ENCODE measurements around the gene SLC5A11. TPM values are rescaled to one million over a fixed set of nuclear protein-coding genes. Genes with fewer than 3 reads are reported as not detected.

The SLC5A11 gene
- total RNA-seq, 2 experiments from 2014 or later = not detected

GRCh38 chr16:24822542-24822941 lies 23.2 kb upstream of the SLC5A11 start:
- ATAC-seq = no peak

DNA sequence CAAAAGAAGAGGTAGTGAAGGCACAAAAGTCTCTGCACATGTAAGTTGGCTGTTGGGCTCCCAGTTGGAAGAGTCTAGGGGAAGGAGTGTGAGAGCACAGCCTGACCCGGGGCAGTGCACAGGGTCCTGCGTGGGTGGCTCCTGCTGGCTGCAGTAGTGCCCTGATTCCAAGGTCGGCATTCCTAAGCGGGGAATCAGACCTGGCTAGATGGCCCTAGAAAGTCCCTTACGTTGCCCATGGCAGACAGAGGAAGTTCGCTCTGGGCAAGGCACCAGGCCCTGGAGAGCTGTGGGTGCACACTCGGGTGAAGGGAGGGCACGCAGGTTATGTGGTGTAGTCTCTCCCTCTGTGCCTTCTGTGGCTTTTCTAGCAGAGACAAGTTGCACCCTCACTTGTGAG lies 22.8 kb upstream of the SLC5A11 start:
- peaks cover 19% of the 10 kb centered on the region for H3K4me1 Mint-ChIP-seq
- H3K4me3 Mint-ChIP-seq = no peak overlapping the region
- DNase-seq = no peak
- ATAC-seq = no peak
- CTCF ChIA-PET = no interaction called here
- H3K9me3 Mint-ChIP-seq (ENCODE audit: low read depth) = no peaks in the 10 kb centered on the region
- no peaks in the 10 kb centered on the region for H3K27me3 Mint-ChIP-seq
- no peak overlapping the region for H3K27ac Mint-ChIP-seq
- H3K36me3 Mint-ChIP-seq = peaks cover 32% of the 10 kb centered on the region

More at GRCh38 chr16:24822542-24822941, 23.2 kb upstream of the SLC5A11 start:
- Mint-ChIP-seq H3K9me3 (ENCODE audit: low read depth) (no peaks in the 10 kb centered on the region), H3K27ac (no peak overlapping the region), H3K4me3 (no peak overlapping the region), H3K36me3 (peaks cover 35% of the 10 kb centered on the region), H3K4me1 (peaks cover 19% of the 10 kb centered on the region), H3K27me3 (no peaks in the 10 kb centered on the region)
- CTCF ChIA-PET = no interaction called here
- DNase-seq = no peak

DNA sequence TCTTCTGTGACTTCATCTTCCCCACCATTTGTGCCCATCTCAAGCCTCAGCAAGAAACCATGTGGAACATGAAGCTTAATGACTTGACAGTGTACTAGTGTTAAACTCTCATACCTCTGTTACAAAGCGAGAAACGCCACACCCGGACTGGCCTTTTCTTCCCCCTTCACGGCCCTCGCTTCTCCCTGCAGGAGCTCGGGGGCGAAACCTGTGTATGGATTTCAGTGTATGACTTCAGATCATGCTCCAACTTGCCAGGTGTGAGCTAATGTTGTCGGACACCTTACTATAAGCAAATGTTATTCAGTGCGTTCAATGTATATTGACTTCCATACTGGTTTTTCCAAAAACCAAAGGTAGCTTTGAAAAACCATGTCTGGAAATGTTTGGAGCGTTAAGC lies 20.1 kb upstream of the SLC5A11 start:
- ATAC-seq (no peak), DNase-seq (no peak)
- Mint-ChIP-seq H3K4me3 (no peak overlapping the region), H3K4me1 (peaks cover 15% of the 10 kb centered on the region), H3K9me3 (ENCODE audit: low read depth) (no peaks in the 10 kb centered on the region), H3K27ac (no peak overlapping the region), H3K27me3 (no peaks in the 10 kb centered on the region), H3K36me3 (peaks cover 20% of the 10 kb centered on the region)
- CTCF ChIA-PET = interaction anchor here (1.0 kb wide), 1 partner anchor 308 kb away, joined by 3 read pairs; no protein-coding TSS in a partner anchor

DNA sequence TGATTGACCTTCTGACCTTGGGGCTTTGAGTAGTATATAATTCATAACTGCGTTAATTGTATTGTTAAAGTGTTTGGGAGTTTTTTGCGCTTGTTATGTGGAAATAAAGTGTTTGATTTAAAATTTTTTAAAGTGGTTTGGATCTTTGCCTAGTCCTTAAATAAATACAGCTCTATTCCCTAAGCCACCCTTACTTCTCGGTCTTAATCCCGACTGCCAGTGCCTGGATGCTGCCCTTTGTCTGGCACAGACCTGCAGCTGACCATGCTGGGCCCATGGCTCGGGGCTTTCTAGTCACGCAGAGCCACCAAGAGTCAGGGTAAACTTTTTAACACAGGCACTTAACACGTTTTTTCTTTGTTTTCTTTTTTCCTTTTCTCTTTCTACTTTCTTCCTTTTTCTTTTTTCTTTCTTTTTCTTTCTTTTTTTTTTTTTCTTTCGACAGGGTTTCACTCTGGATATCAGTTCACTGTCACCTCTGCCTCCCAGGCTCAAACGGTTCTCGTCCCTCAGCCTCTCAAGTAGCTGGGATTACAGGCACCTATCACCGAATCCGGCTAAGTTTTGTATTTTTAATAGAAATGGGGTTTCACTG lies 19.6 kb upstream of the SLC5A11 start:
- ATAC-seq = no peak
- Mint-ChIP-seq H3K4me1 (peaks cover 12% of the 10 kb centered on the region), H3K27ac (no peak overlapping the region), H3K36me3 (peaks cover 20% of the 10 kb centered on the region), H3K4me3 (no peak overlapping the region), H3K9me3 (ENCODE audit: low read depth) (no peaks in the 10 kb centered on the region), H3K27me3 (no peaks in the 10 kb centered on the region)
- no peak for DNase-seq
- CTCF ChIA-PET = interaction anchor here (1.0 kb wide), 1 partner anchor 309 kb away, joined by 3 read pairs; no protein-coding TSS in a partner anchor

- ATAC-seq = no peak
- Mint-ChIP-seq H3K36me3 (peaks cover 17% of the 10 kb centered on the region), H3K27me3 (no peaks in the 10 kb centered on the region), H3K9me3 (ENCODE audit: low read depth) (no peaks in the 10 kb centered on the region), H3K4me3 (no peak overlapping the region), H3K27ac (no peak overlapping the region), H3K4me1 (peaks cover 4% of the 10 kb centered on the region)
- DNase-seq = no peak
- CTCF ChIA-PET = no interaction called here
These were observed 18.8 kb upstream of the SLC5A11 start for GRCh38 chr16:24826817-24827566.

GRCh38 chr16:24829153-24829552 lies 16.6 kb upstream of the SLC5A11 start:
- CTCF ChIA-PET = no interaction called here
- H3K4me3 Mint-ChIP-seq = no peak overlapping the region
- no peaks in the 10 kb centered on the region for H3K27me3 Mint-ChIP-seq
- peaks cover 7% of the 10 kb centered on the region for H3K36me3 Mint-ChIP-seq
- H3K4me1 Mint-ChIP-seq = no peaks in the 10 kb centered on the region
- H3K9me3 Mint-ChIP-seq (ENCODE audit: low read depth) = no peaks in the 10 kb centered on the region
- H3K27ac Mint-ChIP-seq = no peak overlapping the region
- no peak for DNase-seq
- no peak for ATAC-seq

GRCh38 chr16:24833352-24833751 lies 12.4 kb upstream of the SLC5A11 start:
- CTCF ChIA-PET = no interaction called here
- Mint-ChIP-seq H3K27ac (no peak overlapping the region), H3K4me3 (no peak overlapping the region), H3K36me3 (no peaks in the 10 kb centered on the region), H3K4me1 (no peaks in the 10 kb centered on the region), H3K27me3 (no peaks in the 10 kb centered on the region), H3K9me3 (ENCODE audit: low read depth) (no peaks in the 10 kb centered on the region)
- DNase-seq (no peak), ATAC-seq (no peak)

- H3K4me3 Mint-ChIP-seq = no peak overlapping the region
- no peaks in the 10 kb centered on the region for H3K27me3 Mint-ChIP-seq
- no peaks in the 10 kb centered on the region for H3K4me1 Mint-ChIP-seq
- CTCF ChIA-PET = interaction anchor here (0.6 to 1.0 kb wide), 3 partner anchors 184 to 272 kb away, joined by 3 to 4 read pairs (median 3); no protein-coding TSS in a partner anchor
- no peaks in the 10 kb centered on the region for H3K36me3 Mint-ChIP-seq
- H3K9me3 Mint-ChIP-seq (ENCODE audit: low read depth) = no peaks in the 10 kb centered on the region
- no peak overlapping the region for H3K27ac Mint-ChIP-seq
- ATAC-seq (no peak), DNase-seq (no peak)
These were observed 11.1 kb upstream of the SLC5A11 start for GRCh38 chr16:24834459-24835335.

DNA sequence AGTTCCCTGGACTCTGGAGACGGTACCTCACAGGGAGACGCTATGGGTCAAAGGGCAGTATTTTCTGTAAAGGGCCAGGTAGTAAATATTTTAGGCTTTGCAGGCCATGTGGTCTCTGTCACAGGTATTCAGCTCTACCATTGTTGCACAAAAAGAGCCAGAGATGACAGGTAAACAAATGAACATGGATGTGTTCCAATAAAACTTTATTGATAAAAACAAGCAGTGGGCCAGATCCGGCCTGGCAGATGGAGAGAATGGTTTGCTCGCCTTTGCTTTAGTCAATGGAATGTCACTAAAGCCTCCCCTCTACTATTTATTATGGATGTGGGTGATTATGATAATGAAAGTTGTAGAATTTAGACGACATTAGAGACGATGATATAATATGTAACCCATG lies 8.9 kb upstream of the SLC5A11 start:
- no peaks in the 10 kb centered on the region for H3K4me1 Mint-ChIP-seq
- H3K27me3 Mint-ChIP-seq = no peaks in the 10 kb centered on the region
- H3K36me3 Mint-ChIP-seq = no peaks in the 10 kb centered on the region
- no peak overlapping the region for H3K27ac Mint-ChIP-seq
- H3K9me3 Mint-ChIP-seq (ENCODE audit: low read depth) = no peaks in the 10 kb centered on the region
- ATAC-seq (no peak), DNase-seq (no peak)
- H3K4me3 Mint-ChIP-seq = no peak overlapping the region
- CTCF ChIA-PET = interaction anchor here (0.8 kb wide), 1 partner anchor 10 kb away, joined by 4 read pairs; no protein-coding TSS in a partner anchor

DNA sequence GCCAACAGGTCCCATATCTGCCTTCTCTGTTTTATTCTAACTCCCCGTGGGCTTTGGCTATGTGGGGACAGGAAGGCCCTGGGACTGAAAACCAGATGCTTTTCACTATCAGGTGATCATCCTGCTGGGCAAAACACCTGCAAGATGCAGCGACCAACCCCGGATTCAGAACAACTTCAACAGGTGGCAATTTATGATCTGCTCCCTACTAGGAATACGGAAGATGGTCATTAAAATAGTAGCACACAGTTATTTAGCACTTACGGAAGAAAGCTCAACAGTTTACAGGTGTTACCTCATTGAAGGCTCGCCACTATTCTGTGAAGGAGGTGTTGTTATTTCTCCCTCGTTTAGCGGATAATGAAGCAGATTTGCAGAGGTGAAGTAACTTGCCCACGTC lies 7.8 kb upstream of the SLC5A11 start:
- Mint-ChIP-seq H3K9me3 (ENCODE audit: low read depth) (no peaks in the 10 kb centered on the region), H3K36me3 (no peaks in the 10 kb centered on the region), H3K27me3 (no peaks in the 10 kb centered on the region), H3K27ac (no peak overlapping the region), H3K4me3 (no peak overlapping the region), H3K4me1 (no peaks in the 10 kb centered on the region)
- DNase-seq = no peak
- no peak for ATAC-seq
- CTCF ChIA-PET = no interaction called here

DNA sequence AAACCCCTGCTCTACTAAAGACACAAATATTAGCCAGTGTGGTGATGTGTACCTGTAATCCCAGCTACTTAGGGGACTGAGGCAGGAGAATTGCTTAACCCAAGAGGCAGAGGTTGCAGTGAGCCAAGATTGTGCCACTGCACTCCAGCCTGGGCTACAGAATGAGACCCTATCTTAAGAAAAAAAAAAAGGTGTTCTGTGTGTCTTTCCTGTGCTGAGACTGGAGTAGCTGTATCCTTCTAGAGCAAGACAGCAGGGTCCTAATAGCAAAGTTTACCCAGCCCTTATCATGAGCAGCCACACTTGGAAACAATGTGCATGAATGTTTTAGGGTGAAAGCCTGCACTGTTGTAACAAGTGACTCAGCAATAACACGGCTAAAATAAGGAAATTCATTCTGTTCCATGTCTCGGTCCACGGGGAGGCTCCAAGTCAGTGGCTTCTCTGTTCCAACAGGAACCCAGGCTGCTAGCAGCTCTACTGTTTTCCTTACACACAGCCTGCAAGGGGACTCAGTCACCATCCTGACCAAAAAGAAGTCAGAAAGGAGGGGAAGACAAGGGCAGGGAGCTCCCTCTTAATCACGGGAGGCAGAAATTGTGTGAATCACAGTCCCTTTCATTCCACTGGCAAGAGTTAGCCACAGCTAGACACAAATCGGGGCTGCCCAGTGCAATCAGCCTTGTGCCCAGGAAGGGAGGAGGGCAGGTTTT lies 7.1 kb upstream of the SLC5A11 start:
- Mint-ChIP-seq H3K27me3 (no peaks in the 10 kb centered on the region), H3K9me3 (ENCODE audit: low read depth) (no peaks in the 10 kb centered on the region), H3K4me3 (no peak overlapping the region), H3K4me1 (no peaks in the 10 kb centered on the region), H3K27ac (no peak overlapping the region), H3K36me3 (no peaks in the 10 kb centered on the region)
- no peak for ATAC-seq
- CTCF ChIA-PET = interaction anchor here (0.7 kb wide), 1 partner anchor 334 kb away, joined by 3 read pairs; no protein-coding TSS in a partner anchor
- no peak for DNase-seq

DNA sequence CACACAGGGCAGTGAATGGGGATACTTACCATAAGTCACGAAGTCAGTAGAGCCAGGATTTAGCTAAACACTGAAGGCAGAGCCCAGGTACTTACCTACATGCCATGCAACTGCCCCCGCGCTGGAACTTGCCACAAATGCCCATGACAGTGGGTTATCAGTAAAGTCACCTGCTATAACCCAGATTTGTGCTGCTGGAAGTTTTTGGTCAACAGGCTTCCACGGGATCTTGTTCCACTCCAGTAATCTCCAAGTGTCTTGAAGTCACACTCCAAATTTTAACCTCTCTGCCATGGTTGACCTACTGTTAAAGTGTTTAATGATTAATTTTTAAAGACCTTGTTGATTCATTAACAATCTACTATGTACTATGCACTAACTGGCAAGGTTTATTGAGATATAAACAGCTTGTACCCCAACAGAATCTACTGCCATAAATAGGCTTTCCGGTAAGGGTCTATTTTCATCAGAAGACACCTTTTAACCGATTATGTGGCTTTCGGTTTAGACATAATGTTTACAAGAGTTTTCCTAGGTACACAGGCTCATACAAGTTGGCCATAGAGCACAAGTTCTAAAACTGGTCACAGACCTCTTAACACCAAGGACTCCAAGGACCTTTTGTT lies 6.3 kb upstream of the SLC5A11 start:
- no peak overlapping the region for H3K4me3 Mint-ChIP-seq
- DNase-seq (no peak), ATAC-seq (no peak)
- no peak overlapping the region for H3K27ac Mint-ChIP-seq
- H3K27me3 Mint-ChIP-seq = no peaks in the 10 kb centered on the region
- H3K36me3 Mint-ChIP-seq = no peaks in the 10 kb centered on the region
- CTCF ChIA-PET = interaction anchor here (0.7 kb wide), 1 partner anchor 335 kb away, joined by 3 read pairs; no protein-coding TSS in a partner anchor
- peaks cover 1% of the 10 kb centered on the region for H3K4me1 Mint-ChIP-seq
- H3K9me3 Mint-ChIP-seq (ENCODE audit: low read depth) = no peaks in the 10 kb centered on the region

- Mint-ChIP-seq H3K27me3 (no peaks in the 10 kb centered on the region), H3K36me3 (no peaks in the 10 kb centered on the region), H3K4me1 (peaks cover 4% of the 10 kb centered on the region), H3K4me3 (no peak overlapping the region), H3K9me3 (ENCODE audit: low read depth) (no peaks in the 10 kb centered on the region), H3K27ac (no peak overlapping the region)
- CTCF ChIA-PET = no interaction called here
- DNase-seq = no peak
- ATAC-seq = no peak
These were observed 4.5 kb upstream of the SLC5A11 start for GRCh38 chr16:24841291-24841690.

All from activated CD8-positive, alpha-beta memory T cell treated with anti-CD3 and anti-CD28 coated beads, Interleukin-2, amount 10 ng/mL, durations not matched to agents 7 days and 5 days (primary cell).